SK-N-SH treated with all-trans-retinoic acid at 6 μM for 48 hours (cell line): Measurements from ENCODE around the gene EPB41.
A peak's percentile ranks its signal among the peaks of the same experiment; 100 is the strongest.

ENCODE experiments used
- CSDC2 ChIP-seq: fragments of 250-450 bp; sonication (Bioruptor Pico); IDR thresholded peaks from 2 replicates; pipeline ENCODE4 v1.5.0; 2020; ENCODE audit warnings: mild to moderate bottlenecking, moderate library complexity
- CSRNP3 ChIP-seq: fragments of 250-450 bp; sonication (Bioruptor Pico); IDR thresholded peaks from 2 replicates; pipeline ENCODE4 v1.5.1; 2021; ENCODE audit warnings: mild to moderate bottlenecking, moderate library complexity
- GLIS3 ChIP-seq: fragments of 250-450 bp; sonication (Bioruptor Pico); IDR thresholded peaks from 2 replicates; pipeline ENCODE4 v1.5.0; 2020; ENCODE audit warnings: mild to moderate bottlenecking, moderate library complexity
- ISL1 ChIP-seq: fragments of 250-450 bp; sonication (Bioruptor Pico); IDR thresholded peaks from 2 replicates; pipeline ENCODE4 v2.1.2; 2022; ENCODE audit warnings: mild to moderate bottlenecking, moderate library complexity
- PATZ1 ChIP-seq: fragments of 250-450 bp; sonication (Bioruptor Pico); IDR thresholded peaks from 2 replicates; pipeline ENCODE4 v1.8.0; 2020; ENCODE audit warnings: mild to moderate bottlenecking, moderate library complexity, borderline replicate concordance
- RARB ChIP-seq: fragments of 250-450 bp; sonication (Bioruptor Pico); IDR thresholded peaks from 2 replicates; pipeline ENCODE4 v1.8.0; 2021; ENCODE audit warnings: mild to moderate bottlenecking, moderate library complexity
- TCF4 ChIP-seq: fragments of 250-450 bp; sonication (Bioruptor Pico); IDR thresholded peaks from 2 replicates; pipeline ENCODE4 v1.8.0; 2021; ENCODE audit warnings: mild to moderate bottlenecking, moderate library complexity, borderline replicate concordance
- ZNF8 ChIP-seq: fragments of 450-650 bp; formaldehyde crosslinking; IDR thresholded peaks from 2 replicates; pipeline ENCODE4 v1.5.0; 2020; ENCODE audit warnings: mild to moderate bottlenecking, moderate library complexity
- TF ChIP-seq, protein P1 (sequence below): fragments of 250-450 bp; sonication (Bioruptor Pico); IDR thresholded peaks from 2 replicates; pipeline ENCODE4 v1.8.0; 2021; ENCODE audit warnings: low read depth, mild to moderate bottlenecking, moderate library complexity, borderline replicate concordance

- no peak for TF ChIP-seq ISL1
- no peak for TF ChIP-seq RARB
- TF ChIP-seq TCF4: no peak
- TF ChIP-seq CSDC2: no peak
- TF ChIP-seq, protein P1, sequence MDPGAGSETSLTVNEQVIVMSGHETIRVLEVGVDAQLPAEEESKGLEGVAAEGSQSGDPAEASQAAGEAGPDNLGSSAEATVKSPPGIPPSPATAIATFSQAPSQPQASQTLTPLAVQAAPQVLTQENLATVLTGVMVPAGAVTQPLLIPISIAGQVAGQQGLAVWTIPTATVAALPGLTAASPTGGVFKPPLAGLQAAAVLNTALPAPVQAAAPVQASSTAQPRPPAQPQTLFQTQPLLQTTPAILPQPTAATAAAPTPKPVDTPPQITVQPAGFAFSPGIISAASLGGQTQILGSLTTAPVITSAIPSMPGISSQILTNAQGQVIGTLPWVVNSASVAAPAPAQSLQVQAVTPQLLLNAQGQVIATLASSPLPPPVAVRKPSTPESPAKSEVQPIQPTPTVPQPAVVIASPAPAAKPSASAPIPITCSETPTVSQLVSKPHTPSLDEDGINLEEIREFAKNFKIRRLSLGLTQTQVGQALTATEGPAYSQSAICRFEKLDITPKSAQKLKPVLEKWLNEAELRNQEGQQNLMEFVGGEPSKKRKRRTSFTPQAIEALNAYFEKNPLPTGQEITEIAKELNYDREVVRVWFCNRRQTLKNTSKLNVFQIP: no peak; the same call in 1 of the 2 replicates
- no peak for TF ChIP-seq ZNF8 (CRISPR knock-in tag)
- no peak for TF ChIP-seq CSRNP3
- peak; percentile 88 for TF ChIP-seq PATZ1 (CRISPR knock-in tag)
- no peak for TF ChIP-seq GLIS3
Measured at GRCh38 chr1:29124366-29125236, 210.2 kb downstream of the EPB41 start.
